ENCODE results near the gene APLP2. TPM values are rescaled to one million over a fixed set of nuclear protein-coding genes. Genes with fewer than 3 reads are reported as not detected.

APLP2 gene
- total RNA-seq, 1 experiment from 2014 or later = 350 TPM

GRCh38 chr11:130052567-130052966 lies 17.1 kb upstream of the APLP2 start:
- Histone ChIP-seq H2AFZ (no peak overlapping the region), H3F3A (ENCODE audit: insufficient read depth, low read depth) (no peaks in the 10 kb centered on the region), H3K79me2 (ENCODE audit: low read depth) (no peaks in the 10 kb centered on the region), H3K4me3 (no peak overlapping the region), H4K20me1 (ENCODE audit: insufficient read depth) (no peaks in the 10 kb centered on the region), H3K4me2 (no peak overlapping the region), H3K27ac (no peak overlapping the region), H3K36me3 (ENCODE audit: low read depth) (no peaks in the 10 kb centered on the region), H3K9me3 (ENCODE audit: insufficient read depth, low read depth) (no peaks in the 10 kb centered on the region), H3K27me3 (ENCODE audit: insufficient read depth, low read depth) (no peaks in the 10 kb centered on the region), H3K9me2 (ENCODE audit: insufficient read depth) (no peaks in the 10 kb centered on the region), H3K4me1 (replicated peaks; ENCODE audit: insufficient read depth) (no peaks in the 10 kb centered on the region)
- intact Hi-C loops (cut with micrococcal nuclease; ENCODE audit: unreplicated experiment) = no loop called here
- CTCF ChIA-PET = no interaction called here
- no TSS peak for BruUV-seq (replicated peaks)
- POLR2A ChIA-PET (ENCODE audit: unreplicated experiment) = no interaction called here
- no peak for TF ChIP-seq EZH2 (IDR thresholded peaks at IDR 0.05; ENCODE audit: low read depth)
- no peak for TF ChIP-seq CTCF (conservative IDR thresholded peaks at IDR 0.05)
- no peak for DNase-seq

GRCh38 chr11:130054966-130055365 lies 14.7 kb upstream of the APLP2 start:
- no peaks in the 10 kb centered on the region for H3K79me2 ChIP-seq (ENCODE audit: low read depth)
- H3K4me1 ChIP-seq (replicated peaks; ENCODE audit: insufficient read depth) = no peaks in the 10 kb centered on the region
- no peak overlapping the region for H3K27ac ChIP-seq
- BruUV-seq (replicated peaks) = no TSS peak
- TF ChIP-seq CTCF (conservative IDR thresholded peaks at IDR 0.05) (no peak), EZH2 (IDR thresholded peaks at IDR 0.05; ENCODE audit: low read depth) (no peak)
- no peak for DNase-seq
- H3K27me3 ChIP-seq (ENCODE audit: insufficient read depth, low read depth) = no peaks in the 10 kb centered on the region
- H3K9me3 ChIP-seq (ENCODE audit: insufficient read depth, low read depth) = no peaks in the 10 kb centered on the region
- intact Hi-C loops (cut with micrococcal nuclease; ENCODE audit: unreplicated experiment) = no loop called here
- H3K9me2 ChIP-seq (ENCODE audit: insufficient read depth) = no peaks in the 10 kb centered on the region
- H4K20me1 ChIP-seq (ENCODE audit: insufficient read depth) = no peaks in the 10 kb centered on the region
- H3F3A ChIP-seq (ENCODE audit: insufficient read depth, low read depth) = no peaks in the 10 kb centered on the region
- no peak overlapping the region for H3K4me2 ChIP-seq
- ChIA-PET POLR2A (ENCODE audit: unreplicated experiment) (no interaction called here), CTCF (no interaction called here)
- no peaks in the 10 kb centered on the region for H3K36me3 ChIP-seq (ENCODE audit: low read depth)
- H3K4me3 ChIP-seq = no peak overlapping the region
- H2AFZ ChIP-seq = no peak overlapping the region

- DNase-seq = no peak
- Histone ChIP-seq H3K4me3 (no peak overlapping the region), H4K20me1 (ENCODE audit: insufficient read depth) (no peaks in the 10 kb centered on the region), H3K9me2 (ENCODE audit: insufficient read depth) (no peaks in the 10 kb centered on the region), H2AFZ (0 out of 2 replicates have a peak overlapping the region, but pooled peaks have one; percentile 23), H3K36me3 (ENCODE audit: low read depth) (no peaks in the 10 kb centered on the region), H3K4me1 (replicated peaks; ENCODE audit: insufficient read depth) (no peaks in the 10 kb centered on the region), H3K27me3 (ENCODE audit: insufficient read depth, low read depth) (no peaks in the 10 kb centered on the region), H3K27ac (no peak overlapping the region), H3K9me3 (ENCODE audit: insufficient read depth, low read depth) (no peaks in the 10 kb centered on the region), H3F3A (ENCODE audit: insufficient read depth, low read depth) (no peaks in the 10 kb centered on the region), H3K79me2 (ENCODE audit: low read depth) (no peaks in the 10 kb centered on the region), H3K4me2 (no peak overlapping the region)
- ChIA-PET CTCF (no interaction called here), POLR2A (ENCODE audit: unreplicated experiment) (no interaction called here)
- BruUV-seq (replicated peaks) = no TSS peak
- TF ChIP-seq EZH2 (IDR thresholded peaks at IDR 0.05; ENCODE audit: low read depth) (no peak), CTCF (conservative IDR thresholded peaks at IDR 0.05) (no peak)
- intact Hi-C loops (cut with micrococcal nuclease; ENCODE audit: unreplicated experiment) = no loop called here
These were observed 14.1 kb upstream of the APLP2 start for GRCh38 chr11:130055617-130056016.

Data from PC-9 (cell line).